Suprapubic skin (tissue), 4 donors: ENCODE results near the gene CERS6. TPM values are rescaled to one million over a fixed set of nuclear protein-coding genes. Genes with fewer than 3 reads are reported as not detected.
A peak's percentile ranks its signal among the peaks of the same experiment; 100 is the strongest.

Source experiments
- DNase-seq, 2 donors: peaks; one replicate each; pipeline ENCODE4 v3.0.0-alpha.2; 2019; ENCODE audit warnings: low spot score in 2 of 2
- H3K27ac ChIP-seq: fragments of 200-600 bp; sonication (generic); one replicate; pipeline ENCODE4 v1.5.1; 2019
- H3K27me3 ChIP-seq: fragments of 200-600 bp; sonication (generic); one replicate; pipeline ENCODE4 v1.5.1; 2019
- H3K36me3 ChIP-seq: fragments of 200-600 bp; sonication (generic); one replicate; pipeline ENCODE4 v1.5.1; 2019
- H3K4me1 ChIP-seq: fragments of 200-600 bp; sonication (generic); one replicate; pipeline ENCODE4 v1.5.1; 2019
- H3K4me3 ChIP-seq: fragments of 200-600 bp; sonication (generic); one replicate; pipeline ENCODE4 v1.5.1; 2019; ENCODE audit warnings: mild to moderate bottlenecking
- H3K9me3 ChIP-seq: fragments of 200-600 bp; sonication (generic); one replicate; pipeline ENCODE4 v1.5.1; 2019
- CTCF ChIP-seq, 2 donors: fragments of 200-600 bp in 1 of 2; fragments of 450-650 bp in 1 of 2; sonication (generic) in 1 of 2; IDR thresholded peaks; one replicate each; pipeline ENCODE4 v1.5.1; 2016 to 2019; ENCODE audit warnings: antibody characterized with exemption in 2 of 2, mild to moderate bottlenecking in 1 of 2, moderate library complexity in 1 of 2
- EP300 ChIP-seq: sonication (generic); formaldehyde crosslinking; IDR thresholded peaks from one replicate; pipeline ENCODE4 v1.6.1; 2017; ENCODE audit warnings: antibody characterized with exemption
- POLR2A ChIP-seq, 2 donors: fragments of 450-650 bp; IDR thresholded peaks; one replicate each; pipeline ENCODE4 v1.6.1; 2017; ENCODE audit warnings: antibody characterized with exemption in 2 of 2, mild to moderate bottlenecking in 2 of 2, moderate library complexity in 2 of 2
- POLR2AphosphoS5 ChIP-seq, 3 donors: sonication (generic); formaldehyde crosslinking; IDR thresholded peaks; one replicate each; pipeline ENCODE4 v1.6.1; 2017; ENCODE audit warnings: antibody characterized with exemption in 3 of 3
- WGBS: methylation state at CpG from one replicate; pipeline ENCODE4 v1.1.5; 2018; 5-methylcytosine and 5-hydroxymethylcytosine counted together
- total RNA-seq, 4 donors: library from RNA; depleted of rRNA; stranded (reverse); fragments of >200 nt; gene quantifications; one replicate each; pipeline ENCODE4 v1.1.0, GENCODE V29; 2016

Gene CERS6
- total RNA-seq, 4 donors from 2014 or later = 68.7 to 83.3 (median 77.0) TPM

GRCh38 chr2:168503901-168504300 is 47.8 kb downstream of the CERS6 start:
- Histone ChIP-seq H3K27ac (no peak overlapping the region), H3K27me3 (no peaks in the 10 kb centered on the region), H3K9me3 (no peaks in the 10 kb centered on the region), H3K36me3 (no peaks in the 10 kb centered on the region), H3K4me1 (no peaks in the 10 kb centered on the region), H3K4me3 (no peak overlapping the region)
- TF ChIP-seq POLR2A (IDR thresholded peaks at IDR 0.05) (no peak), POLR2AphosphoS5 (IDR thresholded peaks at IDR 0.05) (no peak), CTCF (IDR thresholded peaks at IDR 0.05) (no peak), EP300 (no peak)
- 78% methylated on average over 3 of the region's 3 CpGs for WGBS
- no peak for DNase-seq

- H3K36me3 ChIP-seq = no peaks in the 10 kb centered on the region
- H3K27ac ChIP-seq = no peak overlapping the region
- H3K9me3 ChIP-seq = no peaks in the 10 kb centered on the region
- no peak for DNase-seq
- 89% methylated on average over 2 of the region's 2 CpGs for WGBS
- no peaks in the 10 kb centered on the region for H3K4me1 ChIP-seq
- H3K4me3 ChIP-seq = no peak overlapping the region
- no peaks in the 10 kb centered on the region for H3K27me3 ChIP-seq
- TF ChIP-seq CTCF (IDR thresholded peaks at IDR 0.05) (no peak), POLR2A (IDR thresholded peaks at IDR 0.05) (no peak), EP300 (no peak), POLR2AphosphoS5 (IDR thresholded peaks at IDR 0.05) (no peak)
These were observed 48.3 kb downstream of the CERS6 start for GRCh38 chr2:168504323-168504722.

GRCh38 chr2:168510125-168510756 is 54.2 kb downstream of the CERS6 start:
- no peaks in the 10 kb centered on the region for H3K27me3 ChIP-seq
- H3K36me3 ChIP-seq = no peaks in the 10 kb centered on the region
- no peak overlapping the region for H3K27ac ChIP-seq
- H3K9me3 ChIP-seq = no peaks in the 10 kb centered on the region
- H3K4me1 ChIP-seq = peaks cover 14% of the 10 kb centered on the region
- no peak for TF ChIP-seq POLR2AphosphoS5 (IDR thresholded peaks at IDR 0.05)
- no peak for TF ChIP-seq EP300
- no peak for TF ChIP-seq POLR2A (IDR thresholded peaks at IDR 0.05)
- WGBS = 94% methylated on average over 6 of the region's 6 CpGs
- H3K4me3 ChIP-seq = no peak overlapping the region
- no peak for DNase-seq

GRCh38 chr2:168514692-168515091 is 58.6 kb downstream of the CERS6 start:
- TF ChIP-seq POLR2AphosphoS5 (IDR thresholded peaks at IDR 0.05) (no peak), CTCF (IDR thresholded peaks at IDR 0.05) (no peak), EP300 (no peak), POLR2A (IDR thresholded peaks at IDR 0.05) (no peak)
- Histone ChIP-seq H3K27me3 (no peaks in the 10 kb centered on the region), H3K4me3 (no peak overlapping the region), H3K27ac (no peak overlapping the region), H3K36me3 (no peaks in the 10 kb centered on the region), H3K4me1 (peaks cover 44% of the 10 kb centered on the region), H3K9me3 (no peaks in the 10 kb centered on the region)
- 78% methylated on average over 1 of the region's 1 CpG for WGBS
- DNase-seq = no peak

- Histone ChIP-seq H3K27ac (no peak overlapping the region), H3K4me1 (peaks cover 50% of the 10 kb centered on the region), H3K9me3 (no peaks in the 10 kb centered on the region), H3K27me3 (no peaks in the 10 kb centered on the region), H3K36me3 (no peaks in the 10 kb centered on the region), H3K4me3 (no peak overlapping the region)
- TF ChIP-seq CTCF (IDR thresholded peaks at IDR 0.05) (no peak), POLR2A (IDR thresholded peaks at IDR 0.05) (no peak), POLR2AphosphoS5 (IDR thresholded peaks at IDR 0.05) (peak in 1 of 3 donors; percentile 30)
- no peak for DNase-seq
- WGBS = 30% methylated on average over 2 of the region's 2 CpGs
These were observed 59.4 kb downstream of the CERS6 start for GRCh38 chr2:168515502-168515901.

GRCh38 chr2:168517816-168518215 is 61.7 kb downstream of the CERS6 start:
- no peak for DNase-seq
- Histone ChIP-seq H3K27ac (peak overlapping the region; percentile 36), H3K4me1 (peaks cover 65% of the 10 kb centered on the region), H3K36me3 (no peaks in the 10 kb centered on the region), H3K9me3 (no peaks in the 10 kb centered on the region), H3K4me3 (no peak overlapping the region), H3K27me3 (no peaks in the 10 kb centered on the region)
- TF ChIP-seq EP300 (no peak), POLR2AphosphoS5 (IDR thresholded peaks at IDR 0.05) (no peak), CTCF (IDR thresholded peaks at IDR 0.05) (no peak), POLR2A (IDR thresholded peaks at IDR 0.05) (no peak)
- WGBS = 69% methylated on average over 7 of the region's 7 CpGs
